ENCODE results near the gene EVI2A. TPM values are rescaled to one million over a fixed set of nuclear protein-coding genes. Genes with fewer than 3 reads are reported as not detected.

EVI2A gene, protein sequence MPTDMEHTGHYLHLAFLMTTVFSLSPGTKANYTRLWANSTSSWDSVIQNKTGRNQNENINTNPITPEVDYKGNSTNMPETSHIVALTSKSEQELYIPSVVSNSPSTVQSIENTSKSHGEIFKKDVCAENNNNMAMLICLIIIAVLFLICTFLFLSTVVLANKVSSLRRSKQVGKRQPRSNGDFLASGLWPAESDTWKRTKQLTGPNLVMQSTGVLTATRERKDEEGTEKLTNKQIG
- total RNA-seq: not detected in 3 replicates

DNA sequence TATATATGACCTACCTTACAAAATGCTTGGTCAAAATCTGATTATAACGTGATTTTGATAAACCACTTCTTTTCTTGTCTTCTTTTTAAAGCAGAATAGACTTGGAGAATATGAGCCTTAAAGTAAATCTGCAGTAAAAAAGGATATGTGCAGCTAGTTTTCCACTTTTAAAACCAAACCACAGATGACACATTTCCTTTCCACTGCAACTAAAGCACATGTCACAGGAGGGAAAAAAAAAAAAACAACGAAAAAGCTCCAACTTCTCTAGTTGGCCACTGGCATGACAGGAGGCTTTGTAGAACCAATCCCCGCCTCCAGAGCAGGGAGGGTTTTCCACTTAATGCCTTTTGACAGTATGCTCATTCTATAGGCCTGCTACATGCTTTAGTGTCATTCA, at the start of gene EVI2A:
Gene EVI2A, minus strand, starts transcription at position 142 of the 400 bp plus-strand sequence. CDS start 2,609 bp downstream, outside the sequence.
- Mint-ChIP-seq H3K4me1 (no peaks in the 10 kb centered on the region), H3K36me3 (peaks cover 4% of the 10 kb centered on the region), H3K9me3 (no peaks in the 10 kb centered on the region), H3K27me3 (ENCODE audit: low read depth) (no peaks in the 10 kb centered on the region), H3K27ac (no peak within 1 kb of the TSS), H3K4me3 (no peak within 1 kb of the TSS)
- DNase-seq (ENCODE audit: low spot score in 2 of 2, unreplicated experiment in 2 of 2): no peak
- TF ChIP-seq, protein P1, sequence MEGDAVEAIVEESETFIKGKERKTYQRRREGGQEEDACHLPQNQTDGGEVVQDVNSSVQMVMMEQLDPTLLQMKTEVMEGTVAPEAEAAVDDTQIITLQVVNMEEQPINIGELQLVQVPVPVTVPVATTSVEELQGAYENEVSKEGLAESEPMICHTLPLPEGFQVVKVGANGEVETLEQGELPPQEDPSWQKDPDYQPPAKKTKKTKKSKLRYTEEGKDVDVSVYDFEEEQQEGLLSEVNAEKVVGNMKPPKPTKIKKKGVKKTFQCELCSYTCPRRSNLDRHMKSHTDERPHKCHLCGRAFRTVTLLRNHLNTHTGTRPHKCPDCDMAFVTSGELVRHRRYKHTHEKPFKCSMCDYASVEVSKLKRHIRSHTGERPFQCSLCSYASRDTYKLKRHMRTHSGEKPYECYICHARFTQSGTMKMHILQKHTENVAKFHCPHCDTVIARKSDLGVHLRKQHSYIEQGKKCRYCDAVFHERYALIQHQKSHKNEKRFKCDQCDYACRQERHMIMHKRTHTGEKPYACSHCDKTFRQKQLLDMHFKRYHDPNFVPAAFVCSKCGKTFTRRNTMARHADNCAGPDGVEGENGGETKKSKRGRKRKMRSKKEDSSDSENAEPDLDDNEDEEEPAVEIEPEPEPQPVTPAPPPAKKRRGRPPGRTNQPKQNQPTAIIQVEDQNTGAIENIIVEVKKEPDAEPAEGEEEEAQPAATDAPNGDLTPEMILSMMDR (IDR thresholded peaks at IDR 0.05; ENCODE audit: unreplicated experiment): no peak

DNA sequence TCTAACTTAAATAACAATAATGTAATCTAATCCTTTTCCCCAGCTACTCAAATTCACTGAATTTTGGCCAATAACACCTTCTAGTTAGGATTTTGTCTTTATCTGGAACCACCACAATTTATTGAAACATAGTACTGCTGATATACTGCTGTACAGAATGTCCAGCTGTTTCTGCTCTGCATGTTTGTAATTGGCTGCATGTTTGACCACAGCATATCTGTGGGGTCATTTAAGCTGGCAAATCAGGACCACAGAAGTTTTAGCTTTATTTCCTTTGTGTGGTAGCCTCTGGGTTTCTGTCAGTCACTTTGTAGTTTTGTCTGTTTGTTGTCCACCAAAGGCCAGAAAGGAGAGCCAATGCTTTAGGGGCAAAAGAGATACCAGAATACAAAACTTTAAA, 47.8 kb upstream of the EVI2A start:
- no peaks in the 10 kb centered on the region for H3K27me3 Mint-ChIP-seq (ENCODE audit: low read depth)
- no peak overlapping the region for H3K4me3 Mint-ChIP-seq
- H3K4me1 Mint-ChIP-seq: peaks cover 18% of the 10 kb centered on the region
- H3K36me3 Mint-ChIP-seq: peaks cover 8% of the 10 kb centered on the region
- H3K27ac Mint-ChIP-seq: peak overlapping the region; percentile 66
- TF ChIP-seq, protein P1 (IDR thresholded peaks at IDR 0.05; ENCODE audit: unreplicated experiment): no peak
- H3K9me3 Mint-ChIP-seq: no peaks in the 10 kb centered on the region
- DNase-seq (ENCODE audit: low spot score in 2 of 2, unreplicated experiment in 2 of 2): no peak

DNA sequence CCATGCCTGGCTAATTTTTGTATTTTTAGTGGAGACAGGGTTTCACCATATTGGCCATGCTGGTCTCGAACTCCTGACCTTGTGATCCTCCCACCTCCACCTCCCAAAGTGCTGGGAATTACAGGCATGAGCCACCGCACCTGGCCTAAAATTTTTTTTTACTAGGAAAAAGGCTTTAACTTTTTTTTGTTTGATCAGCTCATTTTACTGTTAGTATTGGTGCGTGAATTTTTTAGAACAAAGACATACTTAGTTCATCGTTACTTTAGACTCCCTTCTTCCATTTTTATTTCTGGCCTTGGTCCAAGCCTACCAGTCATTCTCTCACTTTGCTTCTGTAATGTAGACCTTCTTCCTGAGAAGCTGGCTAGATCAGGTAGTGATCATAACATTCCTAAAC, 44.7 kb upstream of the EVI2A start:
- Mint-ChIP-seq H3K27me3 (ENCODE audit: low read depth) (no peaks in the 10 kb centered on the region), H3K36me3 (peaks cover 20% of the 10 kb centered on the region), H3K27ac (no peak overlapping the region), H3K9me3 (no peaks in the 10 kb centered on the region), H3K4me3 (no peak overlapping the region), H3K4me1 (peaks cover 4% of the 10 kb centered on the region)
- DNase-seq (ENCODE audit: low spot score in 2 of 2, unreplicated experiment in 2 of 2): no peak
- TF ChIP-seq, protein P1 (IDR thresholded peaks at IDR 0.05; ENCODE audit: unreplicated experiment): no peak

DNA sequence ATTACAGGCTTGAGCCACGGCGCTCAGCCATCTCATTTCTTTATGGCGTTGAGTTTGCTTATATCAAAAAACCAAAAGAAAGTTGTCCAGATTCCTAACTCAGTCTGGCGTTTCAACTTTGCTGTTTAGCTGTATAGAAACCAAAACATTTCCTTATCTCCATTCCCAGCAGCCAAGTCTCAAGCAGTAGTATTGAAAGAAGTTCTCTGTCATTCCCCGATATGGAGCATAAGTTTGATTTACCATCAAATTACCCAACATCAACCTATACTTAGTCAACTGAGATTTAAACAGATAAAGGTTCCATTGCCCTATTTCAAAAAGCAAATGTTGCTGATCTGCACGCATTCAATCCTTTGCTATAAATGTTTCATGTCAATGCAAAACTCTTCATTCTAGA, 42.6 kb upstream of the EVI2A start:
- TF ChIP-seq, protein P1 (IDR thresholded peaks at IDR 0.05; ENCODE audit: unreplicated experiment): no peak
- Mint-ChIP-seq H3K36me3 (peaks cover 24% of the 10 kb centered on the region), H3K4me3 (no peak overlapping the region), H3K27ac (no peak overlapping the region), H3K9me3 (no peaks in the 10 kb centered on the region), H3K27me3 (ENCODE audit: low read depth) (no peaks in the 10 kb centered on the region), H3K4me1 (no peaks in the 10 kb centered on the region)
- no peak for DNase-seq (ENCODE audit: low spot score in 2 of 2, unreplicated experiment in 2 of 2)

DNA sequence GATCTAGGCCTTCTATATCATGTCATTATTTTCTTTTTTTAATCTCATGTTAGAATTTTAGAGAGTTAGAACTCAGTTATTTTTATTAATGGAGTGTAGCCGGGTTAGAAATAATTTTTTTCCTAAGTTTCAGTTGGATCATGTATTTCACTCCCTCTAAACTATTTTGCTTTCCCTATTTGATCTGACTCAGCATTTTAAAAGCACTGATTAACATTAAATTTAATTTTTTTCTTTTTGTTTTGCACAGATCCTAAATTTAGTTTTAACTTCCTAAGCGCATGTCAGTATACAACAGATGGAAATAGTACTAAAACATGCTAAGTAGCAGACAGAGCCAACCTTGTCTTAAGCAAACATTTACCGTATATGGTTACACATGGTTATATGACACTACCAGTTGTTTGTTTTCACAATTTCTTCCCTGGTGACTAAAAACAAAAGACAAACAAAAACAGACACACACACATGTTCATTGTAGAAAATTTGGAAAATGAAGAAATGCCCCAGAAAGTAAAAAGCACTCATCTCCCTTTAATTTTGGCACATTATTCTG, 36.5 kb upstream of the EVI2A start:
- TF ChIP-seq, protein P1 (IDR thresholded peaks at IDR 0.05; ENCODE audit: unreplicated experiment): no peak
- H3K4me3 Mint-ChIP-seq: no peak overlapping the region
- no peaks in the 10 kb centered on the region for H3K4me1 Mint-ChIP-seq
- H3K9me3 Mint-ChIP-seq: no peaks in the 10 kb centered on the region
- no peaks in the 10 kb centered on the region for H3K27me3 Mint-ChIP-seq (ENCODE audit: low read depth)
- H3K27ac Mint-ChIP-seq: no peak overlapping the region
- no peak for DNase-seq (ENCODE audit: low spot score in 2 of 2, unreplicated experiment in 2 of 2)
- H3K36me3 Mint-ChIP-seq: peaks cover 35% of the 10 kb centered on the region

All from mesothelial cell of epicardium (in vitro differentiated cells).